HG03108 (cell line): ENCODE results near the gene IFNB1.

Experiments
- ATAC-seq: cut with Tn5 transposase; IDR thresholded peaks from one replicate; pipeline ENCODE4 v1.9.1; 2021; ENCODE audit warnings: moderate library complexity; ENCODE audit not compliant: unreplicated experiment

Gene IFNB1

DNA sequence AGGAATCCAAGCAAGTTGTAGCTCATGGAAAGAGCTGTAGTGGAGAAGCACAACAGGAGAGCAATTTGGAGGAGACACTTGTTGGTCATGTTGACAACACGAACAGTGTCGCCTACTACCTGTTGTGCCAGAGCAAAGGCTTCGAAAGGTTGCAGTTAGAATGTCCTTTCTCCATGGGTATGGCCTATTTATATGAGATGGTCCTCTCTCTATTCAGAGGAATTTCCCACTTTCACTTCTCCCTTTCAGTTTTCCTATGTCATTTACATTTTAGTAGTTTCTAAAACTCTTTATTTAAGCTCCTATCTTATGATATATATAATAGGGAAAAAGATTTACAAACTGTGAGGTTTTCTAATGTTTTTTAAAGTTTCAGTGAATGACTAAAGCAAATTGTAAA is at the start of gene IFNB1:
Gene IFNB1, minus strand, starts transcription at position 162 of the 400 bp plus-strand sequence. Its CDS starts 73 bp downstream, at position 89.
- ATAC-seq = no peak

DNA sequence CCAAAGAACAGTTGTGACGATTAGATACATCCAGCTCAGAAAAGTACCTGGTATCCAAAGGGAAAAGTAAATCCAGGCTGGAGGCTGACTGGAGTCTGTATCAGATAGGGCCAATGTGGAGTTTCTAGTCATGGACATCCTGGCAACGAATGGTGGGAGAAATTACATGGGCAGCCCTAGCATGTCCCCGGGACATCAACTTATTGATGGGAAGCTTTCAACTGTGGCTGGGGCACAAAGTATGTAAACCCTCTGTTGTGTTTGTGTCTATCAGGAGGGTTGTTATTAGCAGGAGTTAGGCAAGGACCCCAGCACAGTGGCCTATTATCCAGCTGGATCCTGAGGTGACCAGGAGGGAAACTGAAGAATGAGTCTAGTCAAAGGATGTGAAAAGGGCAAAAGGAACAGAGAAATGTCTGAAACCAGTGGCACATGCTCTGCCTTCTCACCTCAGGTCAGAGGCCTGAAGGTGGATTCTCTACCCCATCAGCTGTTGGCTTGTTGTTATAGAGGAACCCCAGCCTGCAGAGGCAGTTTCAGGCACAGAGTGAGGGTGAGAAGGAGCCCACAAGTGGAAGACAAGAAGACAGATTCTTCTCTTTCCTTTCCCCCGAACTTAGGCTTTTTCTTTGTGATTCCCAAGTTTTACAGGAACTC is 44.0 kb upstream of the IFNB1 start:
- peak; percentile 41 for ATAC-seq

DNA sequence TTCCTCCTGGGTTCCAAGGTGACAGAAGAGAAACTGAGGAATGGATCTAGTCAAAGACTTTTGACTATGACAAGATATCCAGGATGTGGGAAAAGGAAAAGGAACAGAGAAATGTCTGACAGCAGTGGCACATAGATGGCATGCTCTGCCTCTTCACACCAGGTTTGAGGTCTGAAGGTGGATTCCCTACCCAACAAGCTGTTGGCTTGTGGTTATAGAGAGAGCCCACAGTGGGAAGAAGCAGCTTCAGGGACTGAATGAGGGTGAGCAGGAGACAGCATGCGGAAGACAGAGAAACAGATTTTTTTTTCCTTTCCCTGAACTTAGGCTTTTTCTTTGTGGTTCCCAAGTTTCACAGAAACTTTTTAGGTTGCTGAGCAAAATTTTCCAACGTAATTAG is 43.3 kb upstream of the IFNB1 start:
- ATAC-seq = peak; percentile 76

DNA sequence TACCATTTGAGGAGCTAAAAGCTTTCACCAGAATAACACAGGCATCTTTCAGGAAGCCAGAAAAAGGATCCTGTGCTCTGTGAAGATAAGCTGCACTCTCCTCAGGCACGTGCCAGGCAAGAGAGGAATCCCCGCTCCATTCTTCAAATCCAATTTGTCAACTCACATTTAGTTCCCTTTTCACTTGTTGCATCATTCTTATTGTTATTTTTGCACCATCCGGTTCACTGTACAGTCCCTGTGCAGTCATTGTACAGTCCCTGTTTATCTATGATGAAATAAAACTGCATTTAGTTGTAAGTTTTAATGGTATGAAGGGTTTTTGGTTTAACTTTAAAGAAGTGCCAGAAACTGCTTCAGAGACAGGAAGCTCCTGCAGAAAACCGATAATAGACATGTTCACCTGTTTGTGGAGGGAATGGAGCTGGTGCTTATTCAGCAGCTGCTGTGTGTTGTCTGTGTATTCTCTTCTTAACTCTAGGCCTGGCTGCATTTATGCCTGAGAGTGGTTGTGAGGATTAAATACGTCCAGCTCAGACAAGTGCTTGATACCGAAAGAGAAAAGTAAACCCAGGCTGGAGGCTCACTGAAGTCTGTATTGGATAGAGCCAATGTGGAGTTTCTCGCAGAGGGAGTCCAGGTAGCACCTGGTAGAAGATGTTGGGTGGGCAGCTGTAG is 41.5 kb upstream of the IFNB1 start:
- ATAC-seq = no peak

DNA sequence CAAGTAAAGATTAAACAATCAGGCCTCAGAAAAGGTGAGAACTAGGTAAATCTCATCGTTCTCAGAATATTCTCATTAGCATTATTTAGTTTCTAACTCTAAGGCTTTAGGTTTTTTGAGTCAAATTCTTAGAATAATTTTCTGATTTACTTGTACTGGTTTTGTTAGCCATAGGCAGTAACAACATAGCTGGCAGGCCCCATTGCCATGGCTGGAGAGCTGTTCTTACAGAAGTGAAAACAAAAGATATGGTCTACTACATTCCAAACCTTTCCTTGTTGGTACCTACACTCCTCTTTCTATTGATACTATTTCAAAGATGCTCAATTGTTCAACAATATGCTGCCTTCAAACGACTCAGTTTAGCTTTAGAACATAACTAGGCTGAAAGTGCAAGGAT is 36.6 kb upstream of the IFNB1 start:
- ATAC-seq = no peak

DNA sequence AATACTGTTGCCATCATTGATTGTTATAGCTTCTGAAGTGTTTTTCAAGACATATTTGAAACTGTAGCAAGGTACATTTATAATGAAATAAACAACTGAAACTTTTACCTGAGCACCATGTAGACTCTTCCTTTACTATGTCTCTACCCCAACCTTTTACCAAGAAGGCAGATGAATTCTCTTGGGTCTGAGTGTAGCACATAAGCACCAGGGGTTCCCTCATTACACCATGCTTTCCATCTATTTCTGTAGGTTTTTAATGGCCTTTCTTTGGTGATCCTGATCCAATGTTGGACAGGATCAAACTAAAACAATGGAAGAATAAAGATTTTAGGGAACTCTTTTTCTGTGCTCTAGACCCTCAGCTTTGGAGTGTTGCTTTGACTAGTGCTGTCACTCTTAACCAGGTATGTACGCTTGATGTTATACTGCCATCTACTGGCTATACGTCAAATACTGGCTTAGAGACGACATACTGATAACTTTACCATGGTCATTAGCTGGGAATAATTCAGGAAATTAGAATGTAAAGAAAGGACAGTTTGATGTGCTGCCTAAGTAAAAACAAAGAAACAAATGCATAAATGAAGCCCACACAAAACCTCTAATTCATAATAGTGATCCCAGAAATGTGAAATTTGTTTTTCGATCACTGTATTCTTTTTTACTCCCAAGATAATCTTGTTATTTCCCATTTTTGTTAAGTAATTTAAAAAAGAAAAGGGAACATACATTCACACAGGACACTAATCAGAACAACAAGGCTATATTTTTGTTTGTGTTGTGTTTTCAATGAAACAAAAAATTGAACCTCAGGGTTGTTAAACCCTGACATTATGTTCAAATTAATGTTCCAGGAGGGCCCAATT is 33.2 kb upstream of the IFNB1 start:
- ATAC-seq = peak; percentile 83

DNA sequence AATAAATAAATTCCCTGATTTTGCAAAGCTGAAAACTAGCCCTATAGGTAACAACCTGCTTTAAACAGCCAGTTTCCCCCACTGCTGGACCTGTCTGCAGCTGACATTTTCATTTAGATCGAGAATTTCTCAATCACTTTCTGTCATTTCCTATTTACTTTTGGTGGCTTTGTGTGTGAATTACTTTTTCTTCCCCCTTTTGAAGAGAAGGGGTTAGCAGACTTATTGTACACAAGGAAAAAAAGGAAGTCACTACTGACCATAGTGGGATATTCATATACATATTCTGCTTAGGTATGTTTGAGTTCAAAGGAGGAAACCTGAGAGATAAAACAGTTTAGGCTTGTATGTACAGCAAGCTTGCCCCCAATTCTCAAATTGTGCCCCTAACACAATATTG is 27.0 kb upstream of the IFNB1 start:
- no peak for ATAC-seq

DNA sequence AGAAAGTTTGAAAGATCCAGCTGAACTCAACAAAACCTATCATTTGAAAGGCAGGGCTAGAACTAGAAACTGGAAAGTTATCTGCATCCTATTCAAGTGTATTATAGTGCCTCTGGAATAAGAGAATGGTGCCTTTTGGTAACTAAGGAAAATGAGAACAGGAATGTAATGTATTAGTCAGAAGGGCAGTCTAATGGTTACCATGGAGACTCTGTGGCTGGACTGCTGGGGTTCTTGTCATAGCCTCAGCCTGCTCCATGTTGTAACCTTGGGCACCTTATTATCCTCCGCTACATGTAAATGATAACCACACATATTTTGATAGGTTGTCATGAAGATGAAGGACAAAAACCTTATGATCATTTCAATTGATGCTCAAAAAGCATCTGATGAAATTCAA is 24.6 kb upstream of the IFNB1 start:
- ATAC-seq = no peak

DNA sequence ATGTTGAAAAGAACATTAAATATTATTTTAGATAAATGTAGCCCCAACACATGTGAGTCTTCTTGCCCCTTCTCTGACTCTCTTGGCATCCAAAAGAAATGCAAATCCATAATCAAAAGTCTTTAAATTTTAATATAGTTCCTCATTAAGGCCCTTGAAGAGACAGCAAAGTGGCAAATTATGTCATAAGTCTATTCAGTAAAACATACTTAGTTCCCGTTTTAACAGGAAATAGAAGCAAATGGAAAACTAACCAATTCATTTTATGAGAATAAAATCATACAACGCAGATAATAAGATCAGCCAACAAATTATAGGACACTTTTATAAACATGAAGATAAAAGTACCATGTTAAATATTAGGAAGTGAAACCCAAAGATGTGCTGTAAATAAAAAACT is 20.1 kb upstream of the IFNB1 start:
- ATAC-seq = no peak

DNA sequence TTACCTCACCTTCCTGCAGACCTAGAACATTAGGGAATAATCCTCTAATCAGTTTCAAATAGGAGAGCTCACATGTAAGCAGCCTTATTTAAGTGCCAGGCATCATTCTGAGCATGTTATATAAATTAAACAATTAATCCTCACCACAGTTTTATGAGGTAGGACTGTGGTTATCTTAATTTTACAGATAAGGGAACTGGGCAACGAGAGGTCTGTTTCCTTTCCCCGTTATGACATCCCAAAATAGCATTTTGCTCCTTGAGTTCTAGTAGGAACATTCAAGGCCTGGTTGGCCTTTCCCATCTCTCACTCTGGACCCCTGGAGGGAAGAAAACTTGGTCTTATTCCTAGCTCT is 19.1 kb upstream of the IFNB1 start:
- ATAC-seq = no peak

DNA sequence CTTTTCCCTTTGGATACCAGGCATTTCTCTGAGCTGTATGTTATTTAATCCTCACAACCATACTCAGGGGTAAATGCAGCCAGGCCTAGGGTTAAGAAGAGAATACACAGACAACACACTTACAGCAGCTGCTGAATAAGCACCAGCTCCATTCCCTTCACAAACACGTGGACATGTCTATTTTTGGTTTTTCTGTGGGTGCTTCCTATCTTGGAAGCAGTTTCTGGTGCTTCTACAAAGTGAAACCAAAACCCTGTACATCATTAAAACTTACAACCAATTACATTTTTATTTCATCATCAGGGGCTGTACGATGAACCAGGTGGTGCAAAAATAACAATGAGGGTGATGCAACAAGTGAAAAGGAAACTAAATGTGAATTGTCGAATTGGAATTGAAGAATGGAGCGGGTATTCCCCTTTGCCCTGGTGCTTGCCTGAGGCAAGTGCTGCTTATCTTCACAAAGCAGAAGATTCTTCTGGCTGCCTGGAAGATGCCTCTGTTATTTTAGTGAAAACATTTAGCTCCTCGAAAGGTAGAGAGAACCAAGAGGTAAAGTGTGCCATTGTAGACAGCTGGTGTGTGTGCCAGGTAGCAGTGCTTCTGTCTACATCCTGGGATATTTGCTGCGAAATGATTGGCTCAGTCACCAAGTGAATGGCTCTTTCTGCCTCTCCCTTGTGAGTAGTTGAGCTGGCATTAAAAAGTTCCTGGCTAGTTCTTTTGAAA is 18.6 kb upstream of the IFNB1 start:
- peak; percentile 79 for ATAC-seq

DNA sequence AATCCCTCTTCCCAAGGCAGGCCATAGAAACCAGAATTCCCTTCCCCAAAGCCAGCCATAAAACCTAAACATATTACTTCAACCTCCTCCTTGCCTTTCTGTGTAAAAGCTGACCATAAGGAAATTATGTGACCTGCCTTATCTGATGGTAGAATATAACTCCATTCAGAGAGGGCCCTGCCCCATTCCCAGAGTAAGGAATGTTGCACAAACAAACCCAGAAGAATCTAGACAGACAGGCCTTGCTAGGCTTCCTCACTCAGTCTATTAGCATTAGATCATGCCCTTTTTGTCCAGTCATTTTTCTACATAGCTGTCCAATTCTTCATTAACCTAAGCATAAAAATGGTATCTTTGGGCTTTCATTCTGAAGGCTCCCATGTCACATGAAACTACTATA is 17.8 kb upstream of the IFNB1 start:
- ATAC-seq = no peak

DNA sequence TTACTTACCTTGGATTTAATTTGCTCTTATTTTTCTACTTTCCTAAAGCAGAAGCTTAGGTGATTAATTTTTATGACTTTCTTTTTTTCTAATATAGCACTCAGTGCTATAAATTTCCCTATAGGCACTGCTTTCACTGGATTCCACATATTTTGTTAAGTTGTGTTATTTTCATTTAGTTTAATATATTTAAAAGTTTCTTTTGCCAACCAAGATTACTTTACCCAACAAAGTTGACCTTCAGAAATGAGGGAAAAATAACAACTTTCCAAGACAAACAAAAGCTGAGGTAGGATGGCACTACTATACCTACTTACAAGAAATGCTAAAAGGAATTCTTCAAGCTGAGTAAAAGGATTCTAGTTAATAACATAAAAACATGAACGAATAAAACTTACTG is 8.8 kb upstream of the IFNB1 start:
- ATAC-seq = no peak

DNA sequence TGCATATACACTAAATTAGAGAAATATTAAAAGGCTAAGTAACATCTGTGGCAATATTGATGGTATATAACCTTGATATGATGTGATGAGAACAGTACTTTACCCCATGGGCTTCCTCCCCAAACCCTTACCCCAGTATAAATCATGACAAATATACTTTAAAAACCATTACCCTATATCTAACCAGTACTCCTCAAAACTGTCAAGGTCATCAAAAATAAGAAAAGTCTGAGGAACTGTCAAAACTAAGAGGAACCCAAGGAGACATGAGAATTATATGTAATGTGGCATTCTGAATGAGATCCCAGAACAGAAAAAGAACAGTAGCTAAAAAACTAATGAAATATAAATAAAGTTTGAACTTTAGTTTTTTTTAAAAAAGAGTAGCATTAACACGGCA is 7.3 kb upstream of the IFNB1 start:
- ATAC-seq = no peak

DNA sequence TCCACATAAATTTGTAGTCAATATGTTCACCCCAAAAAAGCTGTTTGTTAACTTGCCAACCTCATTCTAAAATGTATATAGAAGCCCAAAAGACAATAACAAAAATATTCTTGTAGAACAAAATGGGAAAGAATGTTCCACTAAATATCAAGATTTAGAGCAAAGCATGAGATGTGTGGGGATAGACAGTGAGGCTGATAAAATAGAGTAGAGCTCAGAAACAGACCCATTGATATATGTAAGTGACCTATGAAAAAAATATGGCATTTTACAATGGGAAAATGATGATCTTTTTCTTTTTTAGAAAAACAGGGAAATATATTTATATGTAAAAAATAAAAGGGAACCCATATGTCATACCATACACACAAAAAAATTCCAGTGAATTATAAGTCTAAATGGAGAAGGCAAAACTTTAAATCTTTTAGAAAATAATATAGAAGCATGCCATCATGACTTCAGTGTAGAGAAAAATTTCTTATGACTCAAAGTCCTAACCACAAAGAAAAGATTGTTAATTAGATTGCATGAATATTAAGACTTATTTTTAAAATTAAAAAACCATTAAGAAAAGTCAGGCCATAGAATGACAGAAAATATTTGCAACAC is 6.6 kb upstream of the IFNB1 start:
- no peak for ATAC-seq

DNA sequence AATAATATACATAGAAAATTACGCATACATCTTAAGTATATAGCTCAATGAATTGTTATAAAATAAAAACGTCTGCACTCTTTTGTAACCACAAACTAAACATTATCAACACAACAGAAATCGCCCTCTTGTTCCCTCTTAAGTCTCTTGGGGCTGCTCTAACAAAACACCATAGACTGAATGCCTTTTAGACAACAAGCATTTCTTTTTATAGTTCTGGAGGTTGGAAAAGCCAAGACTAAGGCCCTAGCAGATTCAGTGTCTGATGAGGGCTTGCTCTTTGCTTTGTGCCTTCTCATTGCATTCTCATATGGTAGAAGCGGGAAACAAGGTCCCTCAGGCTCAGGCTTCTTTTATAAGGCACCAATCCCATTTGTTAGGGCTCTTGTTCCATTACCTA is 4.9 kb upstream of the IFNB1 start:
- ATAC-seq = no peak

DNA sequence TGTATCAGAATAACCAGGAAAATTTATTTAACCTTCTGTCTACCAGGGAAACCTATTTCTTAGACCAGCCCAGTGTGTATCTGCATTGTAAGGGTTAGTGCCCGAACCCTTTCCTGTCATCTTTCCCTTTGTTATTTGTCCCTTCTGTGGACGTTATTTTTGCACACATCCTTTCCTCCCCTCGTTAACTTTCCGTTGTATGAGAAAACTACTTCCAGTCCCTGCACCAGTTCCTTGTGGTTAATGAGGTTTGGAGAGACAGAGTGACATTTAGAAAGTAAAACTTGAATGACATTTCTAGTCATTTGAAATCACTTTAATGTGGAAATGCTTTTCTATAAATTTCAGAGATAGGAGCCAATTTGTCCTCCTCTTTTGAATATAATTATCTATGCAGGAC is 4.3 kb upstream of the IFNB1 start:
- no peak for ATAC-seq

DNA sequence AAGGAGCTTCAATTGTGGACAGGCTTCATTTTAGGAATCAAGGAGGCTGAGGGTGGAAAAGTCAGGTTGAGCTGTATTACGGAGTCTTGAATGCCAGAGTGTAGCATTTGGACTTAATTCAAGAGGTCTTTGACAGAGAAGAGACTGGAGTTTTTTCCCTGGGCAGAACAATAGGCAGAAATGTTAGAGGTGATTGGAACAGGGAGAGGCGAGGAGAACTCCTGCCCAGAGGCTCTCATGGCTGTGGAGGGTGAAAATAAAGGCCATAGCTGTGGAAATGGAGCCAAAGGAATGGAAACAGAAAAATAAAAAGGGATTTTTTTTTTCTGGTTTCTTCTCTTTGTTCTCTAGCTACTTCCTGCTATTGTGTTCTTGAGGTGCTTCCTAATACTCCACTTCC is 3.7 kb upstream of the IFNB1 start:
- no peak for ATAC-seq

DNA sequence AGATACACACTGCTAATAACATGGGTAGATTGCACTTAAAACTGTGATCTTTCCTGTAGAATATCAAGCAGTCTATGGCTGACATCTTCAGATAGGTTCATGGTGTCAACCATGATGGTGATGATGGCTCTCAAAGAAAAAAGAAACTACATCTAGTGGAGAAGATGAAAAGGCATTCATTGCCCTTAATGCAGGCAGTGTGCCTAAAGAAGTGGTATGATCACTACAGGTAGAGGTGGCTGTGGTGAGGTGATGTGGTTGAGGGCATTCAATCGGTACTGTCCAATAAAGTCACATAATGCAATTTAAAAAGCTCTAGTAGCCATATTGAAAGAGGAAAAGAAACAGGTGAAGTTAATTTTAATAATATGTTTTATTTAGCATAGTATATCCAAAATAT is 3.1 kb upstream of the IFNB1 start:
- no peak for ATAC-seq

DNA sequence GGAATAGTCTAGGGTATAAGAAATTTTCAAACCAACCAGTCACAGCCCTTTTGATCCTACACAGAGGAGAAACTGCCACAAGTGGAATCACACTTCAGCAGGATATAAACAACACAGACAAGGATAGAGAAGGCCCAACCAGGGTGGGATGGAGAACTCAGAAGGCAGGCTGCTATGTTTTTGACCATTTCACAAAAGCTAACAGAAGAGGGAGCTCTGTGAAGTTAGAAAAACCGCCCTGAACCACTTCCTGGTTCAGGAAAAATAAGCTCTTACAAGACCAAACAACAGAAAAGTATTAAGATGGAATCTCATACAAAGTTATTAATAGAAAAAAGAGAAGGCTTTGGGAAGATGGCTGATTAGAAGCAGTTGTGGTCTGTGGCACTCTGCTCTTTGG is 960 bp upstream of the IFNB1 start:
- ATAC-seq = no peak

DNA sequence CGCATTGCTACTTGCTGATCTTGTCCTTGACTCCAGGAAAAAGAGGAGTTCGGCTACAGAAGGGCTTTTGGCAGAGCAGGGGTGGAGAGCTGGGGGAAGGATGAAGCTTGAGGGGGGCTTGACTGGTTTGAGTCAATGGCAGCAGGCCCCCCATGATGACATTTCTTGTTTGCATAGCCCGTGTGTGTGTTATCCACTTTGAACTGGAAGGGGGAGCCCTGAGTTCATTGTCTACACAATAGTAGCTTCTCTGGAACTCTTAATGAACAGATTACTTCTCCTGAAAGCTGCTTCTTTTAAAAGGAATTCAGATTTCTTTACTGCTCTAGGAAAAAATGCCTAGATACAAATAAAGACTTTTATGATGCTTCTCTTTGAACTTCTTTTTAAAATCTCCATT is 2.3 kb downstream of the IFNB1 start:
- ATAC-seq = no peak
